Prostate gland (tissue), 2 donors: ENCODE results near the gene ITPKB. TPM values are rescaled to one million over a fixed set of nuclear protein-coding genes. Genes with fewer than 3 reads are reported as not detected.

Experiments
- DNase-seq: peaks from one replicate; pipeline ENCODE4 v3.0.0-alpha.2; 2019; ENCODE audit warnings: low spot score
- H3K27ac ChIP-seq, 2 donors: fragments of 200-600 bp; sonication (generic); 2 replicates each; pipeline ENCODE4 v1.5.1; 2017 to 2019
- H3K27me3 ChIP-seq: fragments of 200-600 bp; sonication (generic); replicated peaks from 2 replicates; pipeline ENCODE4 v1.5.1; 2019; ENCODE audit not compliant: insufficient read depth
- H3K36me3 ChIP-seq, 2 donors: fragments of 200-600 bp; sonication (generic); 1 replicate in 1 of 2; 2 replicates in 1 of 2; pipeline versions ENCODE4 v1.5.1 to v1.8.1; 2017 to 2019
- H3K4me1 ChIP-seq: fragments of 200-600 bp; sonication (generic); replicated peaks from 2 replicates; pipeline ENCODE4 v1.5.1; 2019
- H3K4me3 ChIP-seq, 2 donors: fragments of 200-600 bp; sonication (generic); 2 replicates each; pipeline ENCODE4 v1.5.1; 2017 to 2019
- H3K9me3 ChIP-seq: fragments of 200-600 bp; sonication (generic); 2 replicates; pipeline ENCODE4 v1.5.1; 2017
- POLR2A ChIP-seq: fragments of 450-650 bp; IDR thresholded peaks from one replicate; pipeline ENCODE4 v1.6.1; 2016; ENCODE audit warnings: antibody characterized with exemption, mild to moderate bottlenecking
- POLR2AphosphoS5 ChIP-seq: sonication (generic); formaldehyde crosslinking; IDR thresholded peaks from one replicate; pipeline ENCODE4 v1.6.1; 2017; ENCODE audit warnings: antibody characterized with exemption
- WGBS: methylation state at CpG from one replicate; pipeline ENCODE4 v1.1.5; 2018; 5-methylcytosine and 5-hydroxymethylcytosine counted together
- intact Hi-C: fragments of 100-400 bp; cut with DNase I; formaldehyde crosslinking; loops from one replicate; pipeline ENCODE4 v1.14.2; 2022
- total RNA-seq, 2 donors: library from RNA; depleted of rRNA; stranded (reverse); fragments of >200 nt; gene quantifications; one replicate each; pipeline ENCODE4 v1.1.0, GENCODE V29; 2016
- TF ChIP-seq, protein P1 (sequence below), 4 experiments: fragments of 200-600 bp in 2 of 4; fragments of 450-650 bp in 2 of 4; sonication (generic) in 2 of 4; IDR thresholded peaks; 1 replicate in 3 of 4; 2 replicates in 1 of 4; pipeline ENCODE4 v1.5.1; 2016 to 2019; ENCODE audit warnings: antibody characterized with exemption in 4 of 4, mild to moderate bottlenecking in 2 of 4, moderate library complexity in 2 of 4

The ITPKB gene
- total RNA-seq, 2 donors from 2014 or later: 47.5 to 49.2 TPM

DNA sequence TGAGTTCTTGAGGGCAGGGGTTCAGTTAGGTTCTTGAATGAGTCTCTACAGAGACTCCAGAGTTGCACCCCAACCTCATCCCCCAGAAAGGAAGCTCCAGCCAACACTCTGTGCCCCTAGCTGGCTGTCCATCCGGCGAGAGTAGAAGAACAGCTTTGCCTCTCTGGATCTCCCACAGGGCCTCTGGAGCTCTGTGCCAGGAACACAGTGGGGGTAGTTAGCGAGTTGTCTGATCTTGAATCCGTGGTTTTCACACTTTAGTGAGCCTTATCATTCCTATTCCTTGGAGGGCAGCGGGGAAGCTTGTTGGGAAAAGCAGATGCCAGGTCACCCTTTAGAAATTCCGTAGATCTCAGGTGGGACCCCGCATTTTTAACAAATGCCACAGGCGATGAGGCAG, 145.5 kb downstream of the ITPKB start:
- TF ChIP-seq, protein P1, sequence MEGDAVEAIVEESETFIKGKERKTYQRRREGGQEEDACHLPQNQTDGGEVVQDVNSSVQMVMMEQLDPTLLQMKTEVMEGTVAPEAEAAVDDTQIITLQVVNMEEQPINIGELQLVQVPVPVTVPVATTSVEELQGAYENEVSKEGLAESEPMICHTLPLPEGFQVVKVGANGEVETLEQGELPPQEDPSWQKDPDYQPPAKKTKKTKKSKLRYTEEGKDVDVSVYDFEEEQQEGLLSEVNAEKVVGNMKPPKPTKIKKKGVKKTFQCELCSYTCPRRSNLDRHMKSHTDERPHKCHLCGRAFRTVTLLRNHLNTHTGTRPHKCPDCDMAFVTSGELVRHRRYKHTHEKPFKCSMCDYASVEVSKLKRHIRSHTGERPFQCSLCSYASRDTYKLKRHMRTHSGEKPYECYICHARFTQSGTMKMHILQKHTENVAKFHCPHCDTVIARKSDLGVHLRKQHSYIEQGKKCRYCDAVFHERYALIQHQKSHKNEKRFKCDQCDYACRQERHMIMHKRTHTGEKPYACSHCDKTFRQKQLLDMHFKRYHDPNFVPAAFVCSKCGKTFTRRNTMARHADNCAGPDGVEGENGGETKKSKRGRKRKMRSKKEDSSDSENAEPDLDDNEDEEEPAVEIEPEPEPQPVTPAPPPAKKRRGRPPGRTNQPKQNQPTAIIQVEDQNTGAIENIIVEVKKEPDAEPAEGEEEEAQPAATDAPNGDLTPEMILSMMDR (IDR thresholded peaks at IDR 0.05): no peak
- TF ChIP-seq POLR2A (no peak), POLR2AphosphoS5 (no peak)
- 85% methylated on average over 8 of the region's 8 CpGs for WGBS
- Histone ChIP-seq H3K4me1 (no peaks in the 10 kb centered on the region), H3K36me3 (no peaks in the 10 kb centered on the region), H3K27ac (no peak overlapping the region), H3K27me3 (no peaks in the 10 kb centered on the region), H3K9me3 (no peaks in the 10 kb centered on the region), H3K4me3 (no peak overlapping the region)
- intact Hi-C loops: no loop called here
- DNase-seq: no peak

GRCh38 chr1:226590614-226591013, 148.5 kb downstream of the ITPKB start:
- WGBS: 95% methylated on average over 7 of the region's 7 CpGs
- Histone ChIP-seq H3K36me3 (no peaks in the 10 kb centered on the region), H3K4me1 (no peaks in the 10 kb centered on the region), H3K9me3 (no peaks in the 10 kb centered on the region), H3K27me3 (no peaks in the 10 kb centered on the region), H3K27ac (no peak overlapping the region), H3K4me3 (no peak overlapping the region)
- DNase-seq: no peak
- TF ChIP-seq POLR2A: no peak
- TF ChIP-seq, protein P1 (IDR thresholded peaks at IDR 0.05): no peak
- TF ChIP-seq POLR2AphosphoS5: no peak
- intact Hi-C loops: no loop called here

DNA sequence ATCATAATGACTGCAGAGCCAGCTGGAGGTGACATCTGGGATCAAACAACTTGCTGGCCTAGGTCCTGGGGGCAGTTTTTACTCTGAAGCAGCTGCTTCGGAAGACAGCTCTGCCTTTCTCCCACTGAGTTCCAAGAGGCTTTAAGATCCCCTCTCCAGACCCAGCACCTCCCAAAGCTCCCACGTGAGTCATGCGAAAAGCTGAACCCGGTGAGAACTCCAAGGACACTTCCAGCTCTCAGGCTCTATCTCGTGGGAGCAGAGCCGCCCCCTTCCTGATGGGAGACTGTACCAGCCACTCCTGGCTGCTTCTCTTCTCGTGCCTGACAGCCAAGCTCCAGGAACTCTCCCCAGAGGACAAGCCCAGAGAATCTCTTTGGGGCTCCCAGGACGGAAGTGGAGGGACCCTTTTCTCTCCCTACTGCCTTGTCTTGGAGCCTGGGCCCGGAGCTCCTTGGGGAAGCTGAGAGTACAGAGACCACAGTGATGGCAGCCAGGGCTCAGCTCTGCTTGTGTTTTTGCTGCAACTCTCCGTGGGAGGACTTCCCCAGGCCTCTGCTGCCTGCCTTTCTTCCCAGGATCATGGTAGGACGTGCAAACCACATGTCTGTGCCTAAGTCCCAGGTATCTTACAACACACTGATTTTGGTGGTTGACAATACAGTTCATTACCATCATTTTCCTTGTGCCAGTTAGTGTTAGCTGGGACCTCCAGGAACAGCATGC, 149.9 kb downstream of the ITPKB start:
- Histone ChIP-seq H3K27ac (no peak overlapping the region), H3K9me3 (no peaks in the 10 kb centered on the region), H3K27me3 (no peaks in the 10 kb centered on the region), H3K4me3 (no peak overlapping the region), H3K36me3 (no peaks in the 10 kb centered on the region), H3K4me1 (no peaks in the 10 kb centered on the region)
- DNase-seq: no peak
- intact Hi-C loops: no loop called here
- TF ChIP-seq, protein P1 (IDR thresholded peaks at IDR 0.05): no peak
- TF ChIP-seq POLR2AphosphoS5: no peak
- TF ChIP-seq POLR2A: no peak
- 59% methylated on average over 11 of the region's 11 CpGs for WGBS

DNA sequence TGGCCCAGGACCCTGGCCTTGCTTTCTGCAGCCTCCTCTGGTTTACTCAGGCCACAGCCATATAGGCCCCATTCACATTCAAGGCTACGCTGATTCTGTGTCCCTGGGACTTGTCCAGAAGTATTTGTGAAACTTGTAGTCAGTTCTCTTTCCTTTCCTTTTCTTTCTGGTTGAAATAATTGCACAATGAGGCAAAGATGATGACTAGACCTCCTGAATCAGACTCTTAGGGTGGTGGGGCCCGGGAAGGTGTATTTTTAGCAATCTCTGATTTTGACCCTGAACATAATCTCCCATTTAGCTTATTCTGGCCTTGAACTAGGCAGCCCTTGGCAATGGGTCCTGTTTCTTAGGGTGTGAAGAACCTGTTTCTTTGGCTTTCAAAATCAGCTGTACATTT, 150.6 kb downstream of the ITPKB start:
- no peak for DNase-seq
- TF ChIP-seq, protein P1 (IDR thresholded peaks at IDR 0.05): no peak
- TF ChIP-seq POLR2A (no peak), POLR2AphosphoS5 (no peak)
- H3K36me3 ChIP-seq: no peaks in the 10 kb centered on the region
- intact Hi-C loops: no loop called here
- H3K27ac ChIP-seq: no peak overlapping the region
- no peaks in the 10 kb centered on the region for H3K9me3 ChIP-seq
- no peaks in the 10 kb centered on the region for H3K4me1 ChIP-seq
- no peaks in the 10 kb centered on the region for H3K27me3 ChIP-seq
- 76% methylated on average over 2 of the region's 2 CpGs for WGBS
- H3K4me3 ChIP-seq: no peak overlapping the region
